ENCODE data around the gene ARFGEF2. TPM values are rescaled to one million over a fixed set of nuclear protein-coding genes. Genes with fewer than 3 reads are reported as not detected.
A peak's percentile ranks its signal among the peaks of the same experiment; 100 is the strongest.
"Not testable (repeated sequence)": the region's sequence is repeated elsewhere in the genome, so short reads cannot be mapped to it uniquely, and the experiment has no call there.

Gene ARFGEF2
- 25.2 and 30.7 TPM in 2 replicates for total RNA-seq (2014; rRNA removed; shearing (Covaris generic))

GRCh38 chr20:48921168-48921882 is at the start of gene ARFGEF2:
ARFGEF2 (plus strand) TSS chr20:48921711; CDS start chr20:48921890, 179 bp downstream.
- DNase-seq (ENCODE audit: low spot score) = peak; percentile 79

DNA sequence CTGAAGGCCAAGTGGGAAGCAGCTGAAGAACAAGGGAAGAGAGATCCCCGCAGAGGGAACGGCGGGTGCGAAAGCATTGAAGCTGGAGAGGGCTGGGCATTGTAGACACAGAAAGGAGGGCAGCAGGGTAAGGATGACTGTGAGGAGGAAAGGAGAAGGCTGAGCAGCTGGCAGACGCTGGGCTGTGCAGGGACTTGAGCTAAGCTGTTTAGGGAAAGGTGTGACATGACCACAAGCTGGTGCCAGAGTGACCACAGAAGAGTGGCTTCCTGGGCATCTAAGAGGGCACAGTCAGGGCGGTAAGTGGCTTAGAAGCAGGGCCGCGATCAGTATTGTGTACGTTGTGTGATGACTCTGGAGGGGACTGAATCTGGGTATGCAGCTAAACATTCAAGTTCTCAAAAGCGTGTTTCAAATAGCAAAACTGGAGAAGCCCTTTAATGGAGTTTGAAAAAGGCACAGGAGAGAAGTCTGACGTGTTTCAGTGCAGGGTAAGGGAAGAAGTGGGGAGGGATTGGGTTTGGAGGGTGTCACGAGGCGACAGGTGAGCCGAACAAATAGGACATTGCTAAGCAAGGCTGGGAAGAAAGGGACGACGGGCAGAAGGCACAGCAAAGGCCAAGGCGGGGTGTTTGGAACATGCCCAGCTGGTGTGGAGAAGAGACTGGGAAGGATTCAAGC is 46.1 kb upstream of the ARFGEF2 start:
- no peak for DNase-seq (ENCODE audit: low spot score)

DNA sequence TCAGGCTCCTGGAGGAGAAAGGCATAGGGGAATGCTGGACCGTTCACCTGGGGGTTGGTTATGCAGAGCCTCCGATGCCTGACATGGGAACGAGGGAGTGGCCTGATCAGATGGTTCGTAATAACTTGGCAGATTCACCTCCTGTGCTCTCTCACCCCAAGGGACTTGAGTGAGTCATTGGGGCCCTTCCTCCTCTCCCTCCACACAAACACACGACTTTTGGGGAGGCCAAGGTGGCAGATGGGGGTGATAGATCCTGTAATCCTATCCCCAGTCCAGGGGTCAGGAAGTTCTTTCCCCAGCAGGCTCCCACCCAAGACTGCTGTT is 45.6 kb upstream of the ARFGEF2 start:
- DNase-seq (ENCODE audit: low spot score) = peak; percentile 62

DNA sequence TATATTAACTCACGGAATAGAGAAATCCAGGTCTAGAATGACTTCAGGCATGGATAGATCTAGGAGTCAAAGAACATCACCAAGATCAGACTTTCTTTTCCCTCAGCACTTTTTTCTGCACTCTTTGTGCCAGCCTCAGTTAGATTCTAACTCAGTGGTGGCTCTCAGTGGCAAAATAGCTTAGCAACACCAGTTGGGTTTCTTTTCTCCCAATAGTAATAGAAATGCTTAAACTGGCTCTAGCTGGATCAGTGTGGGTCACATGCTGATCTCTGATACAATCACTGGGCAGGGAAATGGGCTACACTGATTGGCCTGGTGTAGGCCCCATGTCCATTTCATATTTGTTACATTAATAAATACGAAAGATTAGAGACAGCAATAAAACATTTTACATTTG is 44.2 kb upstream of the ARFGEF2 start:
- no peak for DNase-seq (ENCODE audit: low spot score)

DNA sequence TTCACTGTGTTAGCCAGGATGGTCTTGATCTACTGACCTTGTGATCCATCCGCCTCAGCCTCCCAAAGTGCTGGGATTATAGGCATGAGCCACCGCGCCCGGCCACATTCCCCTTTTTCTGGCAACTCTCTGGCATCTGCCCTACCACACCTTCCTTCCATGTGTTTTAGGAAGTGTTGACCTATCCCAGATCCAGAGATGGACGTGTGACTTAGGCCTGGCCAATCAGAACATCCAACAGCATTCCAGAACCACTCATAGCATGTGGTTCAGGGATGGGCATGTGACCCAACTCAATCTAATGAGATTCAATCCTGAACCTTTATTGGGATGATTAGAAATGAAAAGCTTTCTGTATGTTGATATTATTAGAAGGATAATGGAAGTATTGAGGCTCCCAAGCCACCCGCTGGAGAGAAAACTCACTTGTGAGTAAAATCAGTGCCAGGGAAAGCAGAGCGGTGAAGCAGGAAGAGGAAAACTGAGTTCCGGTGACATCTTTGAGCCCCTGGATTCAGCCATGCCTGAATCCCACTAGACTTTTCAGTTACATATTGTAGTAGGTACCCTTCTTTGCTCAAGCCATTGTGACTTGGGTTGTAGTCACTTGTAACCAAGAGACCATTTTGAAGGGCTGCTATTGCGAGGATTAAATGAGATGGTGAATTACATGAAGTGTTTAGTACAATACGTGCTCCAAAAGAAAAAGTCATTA is 42.8 kb upstream of the ARFGEF2 start:
- no peak for DNase-seq (ENCODE audit: low spot score)

GRCh38 chr20:48879612-48880245 is 41.8 kb upstream of the ARFGEF2 start:
- DNase-seq (ENCODE audit: low spot score) = no peak

DNA sequence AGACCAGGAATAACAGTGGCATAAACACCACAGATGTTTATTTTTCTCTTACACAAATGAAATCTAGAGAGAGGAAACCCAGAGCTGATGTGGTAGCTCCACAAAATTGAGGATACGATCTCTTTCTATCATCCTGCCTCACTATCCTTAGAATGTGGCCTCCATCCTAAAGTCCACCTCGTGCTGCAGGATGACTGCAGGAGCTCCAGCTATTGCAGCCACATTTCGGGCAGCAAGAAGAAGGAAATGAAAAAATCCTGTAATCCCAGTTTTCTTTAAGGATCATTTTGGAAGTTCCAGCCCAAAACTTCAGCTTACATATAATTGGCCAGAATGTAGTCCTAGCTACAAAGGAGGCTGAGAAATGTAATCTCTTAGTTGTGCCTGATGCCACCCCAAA is 41.2 kb upstream of the ARFGEF2 start:
- DNase-seq (ENCODE audit: low spot score) = no peak

DNA sequence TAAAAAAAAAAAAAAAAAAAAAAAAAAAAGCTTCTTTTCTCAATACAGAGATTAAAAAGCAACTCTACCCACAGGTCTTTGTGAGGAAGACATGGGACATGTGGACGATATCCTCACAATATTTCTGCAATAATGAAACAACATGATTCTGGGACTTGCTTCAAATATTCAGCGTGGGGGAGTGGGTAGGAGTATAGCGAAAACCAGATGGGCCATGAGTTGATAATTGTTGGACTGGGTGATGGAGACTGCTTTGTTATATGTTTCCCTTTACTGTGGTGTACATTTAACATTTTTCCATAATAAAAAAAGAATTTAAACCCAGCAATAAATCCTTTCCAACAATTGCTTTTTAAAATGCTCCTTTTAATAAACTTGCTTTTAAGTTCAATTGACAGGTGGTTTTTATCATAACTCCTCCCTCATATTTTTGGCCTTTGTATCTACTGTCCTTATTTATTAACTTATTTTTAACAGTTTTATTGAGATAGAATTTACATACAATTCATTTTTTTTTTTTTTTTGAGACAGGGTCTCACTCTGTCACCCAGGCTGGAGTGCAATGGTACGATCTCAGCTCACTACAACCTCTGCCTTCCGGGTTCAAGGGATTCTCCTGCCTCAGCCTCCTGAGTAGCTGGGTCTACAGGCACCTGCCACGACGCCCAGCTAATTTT is 40.4 kb upstream of the ARFGEF2 start:
- no peak for DNase-seq (ENCODE audit: low spot score)

GRCh38 chr20:48885237-48885636 is 36.3 kb upstream of the ARFGEF2 start:
- no peak for DNase-seq (ENCODE audit: low spot score)

- no peak for DNase-seq (ENCODE audit: low spot score)
Observed at GRCh38 chr20:48886194-48886593, 35.3 kb upstream of the ARFGEF2 start.

GRCh38 chr20:48886811-48887210 is 34.7 kb upstream of the ARFGEF2 start:
- DNase-seq (ENCODE audit: low spot score) = no peak

GRCh38 chr20:48888517-48888916 is 33.0 kb upstream of the ARFGEF2 start:
- DNase-seq (ENCODE audit: low spot score) = not testable (repeated sequence)

GRCh38 chr20:48889140-48889790 is 32.2 kb upstream of the ARFGEF2 start:
- DNase-seq (ENCODE audit: low spot score) = no peak

- no peak for DNase-seq (ENCODE audit: low spot score)
Observed at GRCh38 chr20:48891235-48892048, 30.1 kb upstream of the ARFGEF2 start.

- no peak for DNase-seq (ENCODE audit: low spot score)
Observed at GRCh38 chr20:48892049-48892470, 29.5 kb upstream of the ARFGEF2 start.

- no peak for DNase-seq (ENCODE audit: low spot score)
Observed at GRCh38 chr20:48892891-48893290, 28.6 kb upstream of the ARFGEF2 start.

DNA sequence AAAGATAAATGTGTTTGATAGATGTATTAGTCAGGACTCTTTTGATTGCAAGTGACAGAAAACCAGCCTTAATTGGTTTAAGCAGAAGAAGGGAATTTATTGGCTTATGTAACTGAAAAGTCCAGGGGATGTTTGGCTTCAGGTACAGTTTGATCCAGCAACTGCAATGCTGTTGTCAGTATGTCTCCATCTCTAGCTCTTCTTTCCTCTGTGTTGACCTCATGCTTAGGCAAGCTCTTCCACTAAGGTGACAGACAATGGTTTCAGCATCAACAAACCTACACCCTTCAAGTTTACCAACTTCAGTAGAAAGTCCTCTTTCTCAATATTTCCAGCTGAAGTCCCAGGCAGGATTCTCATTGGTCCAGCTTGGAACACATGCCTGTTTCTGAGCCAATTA is 28.1 kb upstream of the ARFGEF2 start:
- DNase-seq (ENCODE audit: low spot score) = no peak

- DNase-seq (ENCODE audit: low spot score) = peak; percentile 89
Observed at GRCh38 chr20:48897305-48898010, 24.1 kb upstream of the ARFGEF2 start.

- DNase-seq (ENCODE audit: low spot score) = peak; percentile 42
Observed at GRCh38 chr20:48898210-48898609, 23.3 kb upstream of the ARFGEF2 start.

Data from A172 (cell line).